HEK293T (cell line): ENCODE data around the gene MICAL2.

ENCODE experiments used
- HDGF ChIP-seq: fragments of 450-650 bp; IDR thresholded peaks from 2 replicates; pipeline ENCODE4 v1.6.1; 2017; ENCODE audit warnings: antibody characterized with exemption, borderline replicate concordance
- L3MBTL2 ChIP-seq: fragments of 450-650 bp; conservative IDR thresholded peaks from 2 replicates; pipeline ENCODE4 v1.6.1; 2016; ENCODE audit warnings: mild to moderate bottlenecking
- ZNF384 ChIP-seq: fragments of 450-650 bp; IDR thresholded peaks from 2 replicates; pipeline ENCODE4 v1.6.1; 2016

- TF ChIP-seq L3MBTL2 (no peak), ZNF384 (no peak), HDGF (no peak)
Measured at GRCh38 chr11:12173111-12173510, 62.7 kb downstream of the MICAL2 start.
